KBM-7 (cell line): Measurements from ENCODE around the gene STK36.

Experiments
- DNase-seq: peaks from one replicate; pipeline ENCODE4 v3.0.0-alpha.2; 2015
- in situ Hi-C: fragments of 300-500 bp; cut with MboI; formaldehyde crosslinking; loops from 2 replicates; pipeline ENCODE4 v1.14.3; 2020; ENCODE audit warnings: low sequenced_read_pairs, low pct_unique_long_range_greater_than_20kb, mixed read lengths

The STK36 gene

GRCh38 chr2:218711550-218711929 lies 39.7 kb downstream of the STK36 start:
- in situ Hi-C loops: no loop called here
- DNase-seq: no peak

- in situ Hi-C loops: no loop called here
- peak; percentile 16 for DNase-seq
These were observed 42.0 kb downstream of the STK36 start for GRCh38 chr2:218713922-218714321.

GRCh38 chr2:218716070-218716469 lies 44.2 kb downstream of the STK36 start:
- in situ Hi-C loops: no loop called here
- DNase-seq: no peak

GRCh38 chr2:218717262-218717661 lies 45.4 kb downstream of the STK36 start:
- in situ Hi-C loops: no loop called here
- DNase-seq: no peak

- in situ Hi-C loops: no loop called here
- no peak for DNase-seq
These were observed 46.2 kb downstream of the STK36 start for GRCh38 chr2:218718058-218718457.

GRCh38 chr2:218719457-218719856 lies 47.6 kb downstream of the STK36 start:
- no peak for DNase-seq
- in situ Hi-C loops: no loop called here

GRCh38 chr2:218720048-218721041 lies 48.5 kb downstream of the STK36 start:
- in situ Hi-C loops: no loop called here
- DNase-seq: no peak

GRCh38 chr2:218721488-218721887 lies 49.6 kb downstream of the STK36 start:
- in situ Hi-C loops: no loop called here
- no peak for DNase-seq

- in situ Hi-C loops: no loop called here
These were observed 50.0 kb downstream of the STK36 start for GRCh38 chr2:218721934-218722333.

GRCh38 chr2:218722419-218722818 lies 50.5 kb downstream of the STK36 start:
- no peak for DNase-seq
- in situ Hi-C loops: no loop called here

More at GRCh38 chr2:218721934-218722333, 50.0 kb downstream of the STK36 start:
- DNase-seq: no peak

GRCh38 chr2:218722876-218723785 lies 51.2 kb downstream of the STK36 start:
- peak; percentile 67 for DNase-seq
- in situ Hi-C loops: no loop called here

GRCh38 chr2:218726004-218726574 lies 54.2 kb downstream of the STK36 start:
- DNase-seq: no peak
- in situ Hi-C loops: no loop called here

- in situ Hi-C loops: no loop called here
- peak; percentile 50 for DNase-seq
These were observed 55.7 kb downstream of the STK36 start for GRCh38 chr2:218727502-218728165.

- no peak for DNase-seq
- in situ Hi-C loops: no loop called here
These were observed 57.8 kb downstream of the STK36 start for GRCh38 chr2:218729640-218730039.

GRCh38 chr2:218732052-218732760 lies 60.3 kb downstream of the STK36 start:
- no peak for DNase-seq
- in situ Hi-C loops: no loop called here

- DNase-seq: no peak
- in situ Hi-C loops: no loop called here
These were observed 60.9 kb downstream of the STK36 start for GRCh38 chr2:218732761-218733158.

- in situ Hi-C loops: no loop called here
- peak; percentile 62 for DNase-seq
These were observed 61.5 kb downstream of the STK36 start for GRCh38 chr2:218733171-218734021.
